Right lobe of liver (tissue), 4 donors: ENCODE measurements around the gene RPS27L.

Experiments
- POLR2A ChIP-seq: fragments of 450-650 bp; IDR thresholded peaks from one replicate; pipeline ENCODE4 v1.6.1; 2017; ENCODE audit warnings: antibody characterized with exemption, mild to moderate bottlenecking
- TF ChIP-seq, protein P1 (sequence below), 4 donors: fragments of 200-600 bp in 3 of 4; fragments of 450-650 bp in 1 of 4; IDR thresholded peaks; one replicate each; pipeline versions ENCODE4 v1.5.1 to v1.8.0; 2016 to 2022; ENCODE audit warnings: antibody characterized with exemption in 4 of 4, mild to moderate bottlenecking in 2 of 4
- donor health status: DM: no; HTN: no; CAD: no.
- donor health status: DM: no; HTN: no; CAD: no.
- donor health status: DM: no; HTN: yes; CAD: no.

DNA sequence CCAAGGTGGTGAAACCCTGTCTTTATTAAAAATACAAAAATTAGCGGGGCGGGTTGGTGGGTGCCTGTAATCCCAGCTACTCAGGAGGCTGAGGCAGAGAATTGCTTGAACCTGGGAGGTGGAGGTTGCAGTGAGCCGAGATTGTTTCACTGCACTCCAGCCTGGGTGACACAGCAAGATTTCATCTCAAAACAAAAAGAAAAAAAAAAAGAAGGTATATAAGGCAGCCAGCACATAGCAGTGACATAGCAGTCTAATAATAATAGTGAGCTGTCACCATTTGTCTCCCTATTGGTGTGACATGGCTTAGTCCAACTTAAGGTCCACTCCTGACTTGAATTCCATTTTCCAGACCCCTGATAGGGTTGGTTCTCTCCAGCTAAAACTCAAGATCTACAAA lies 44.4 kb downstream of the RPS27L start:
- TF ChIP-seq, protein P1, sequence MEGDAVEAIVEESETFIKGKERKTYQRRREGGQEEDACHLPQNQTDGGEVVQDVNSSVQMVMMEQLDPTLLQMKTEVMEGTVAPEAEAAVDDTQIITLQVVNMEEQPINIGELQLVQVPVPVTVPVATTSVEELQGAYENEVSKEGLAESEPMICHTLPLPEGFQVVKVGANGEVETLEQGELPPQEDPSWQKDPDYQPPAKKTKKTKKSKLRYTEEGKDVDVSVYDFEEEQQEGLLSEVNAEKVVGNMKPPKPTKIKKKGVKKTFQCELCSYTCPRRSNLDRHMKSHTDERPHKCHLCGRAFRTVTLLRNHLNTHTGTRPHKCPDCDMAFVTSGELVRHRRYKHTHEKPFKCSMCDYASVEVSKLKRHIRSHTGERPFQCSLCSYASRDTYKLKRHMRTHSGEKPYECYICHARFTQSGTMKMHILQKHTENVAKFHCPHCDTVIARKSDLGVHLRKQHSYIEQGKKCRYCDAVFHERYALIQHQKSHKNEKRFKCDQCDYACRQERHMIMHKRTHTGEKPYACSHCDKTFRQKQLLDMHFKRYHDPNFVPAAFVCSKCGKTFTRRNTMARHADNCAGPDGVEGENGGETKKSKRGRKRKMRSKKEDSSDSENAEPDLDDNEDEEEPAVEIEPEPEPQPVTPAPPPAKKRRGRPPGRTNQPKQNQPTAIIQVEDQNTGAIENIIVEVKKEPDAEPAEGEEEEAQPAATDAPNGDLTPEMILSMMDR (IDR thresholded peaks at IDR 0.05) = no peak
- no peak for TF ChIP-seq POLR2A
